Activated CD4-positive, CD25-positive, alpha-beta regulatory T cell treated with anti-CD3 and anti-CD28 coated beads, Interleukin-2, amount 50 U/mL, for 72 hours (primary cell): Measurements from ENCODE around the gene DSE.

Experiments
- DNase-seq: peaks from one replicate; pipeline ENCODE4 v3.0.0; 2021

Gene DSE

DNA sequence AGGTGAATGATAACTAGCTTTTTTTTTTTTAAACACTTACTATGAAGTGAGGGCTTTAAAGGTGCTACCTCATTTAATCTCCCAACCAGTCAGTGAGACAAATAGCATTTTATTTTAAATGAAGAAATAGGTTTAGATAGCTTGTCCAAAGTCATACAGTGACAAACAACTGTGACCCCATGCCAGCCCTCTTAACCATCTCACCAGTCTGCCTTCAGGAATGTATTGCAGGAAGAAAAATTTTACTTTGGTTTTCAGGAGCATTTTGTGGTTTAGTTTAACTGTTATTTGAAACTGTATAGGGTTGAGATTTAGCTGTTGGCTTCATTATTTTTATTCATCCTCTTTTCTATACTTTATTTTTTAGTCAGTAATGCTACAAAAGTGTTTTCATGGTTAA, 18.6 kb downstream of the DSE start:
- DNase-seq, result no peak

DNA sequence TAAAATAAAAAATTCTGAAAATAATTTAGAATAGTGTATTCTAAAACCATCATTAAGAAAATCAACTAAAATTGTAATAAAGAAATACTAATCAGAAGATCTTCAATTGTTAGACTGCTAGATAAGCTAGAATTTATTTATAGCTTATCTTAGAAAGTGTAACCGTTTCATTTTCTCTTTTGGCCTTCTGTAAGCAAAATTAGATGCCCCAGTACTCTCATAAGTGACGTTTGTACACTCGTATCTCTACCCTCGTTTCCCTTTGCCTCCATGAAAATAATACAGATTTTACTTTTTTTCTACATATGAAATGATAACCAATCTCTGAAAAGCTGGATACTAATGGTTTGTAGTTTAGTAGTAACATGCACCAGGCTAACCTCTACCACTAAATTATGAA, 19.8 kb downstream of the DSE start:
- no peak for DNase-seq

DNA sequence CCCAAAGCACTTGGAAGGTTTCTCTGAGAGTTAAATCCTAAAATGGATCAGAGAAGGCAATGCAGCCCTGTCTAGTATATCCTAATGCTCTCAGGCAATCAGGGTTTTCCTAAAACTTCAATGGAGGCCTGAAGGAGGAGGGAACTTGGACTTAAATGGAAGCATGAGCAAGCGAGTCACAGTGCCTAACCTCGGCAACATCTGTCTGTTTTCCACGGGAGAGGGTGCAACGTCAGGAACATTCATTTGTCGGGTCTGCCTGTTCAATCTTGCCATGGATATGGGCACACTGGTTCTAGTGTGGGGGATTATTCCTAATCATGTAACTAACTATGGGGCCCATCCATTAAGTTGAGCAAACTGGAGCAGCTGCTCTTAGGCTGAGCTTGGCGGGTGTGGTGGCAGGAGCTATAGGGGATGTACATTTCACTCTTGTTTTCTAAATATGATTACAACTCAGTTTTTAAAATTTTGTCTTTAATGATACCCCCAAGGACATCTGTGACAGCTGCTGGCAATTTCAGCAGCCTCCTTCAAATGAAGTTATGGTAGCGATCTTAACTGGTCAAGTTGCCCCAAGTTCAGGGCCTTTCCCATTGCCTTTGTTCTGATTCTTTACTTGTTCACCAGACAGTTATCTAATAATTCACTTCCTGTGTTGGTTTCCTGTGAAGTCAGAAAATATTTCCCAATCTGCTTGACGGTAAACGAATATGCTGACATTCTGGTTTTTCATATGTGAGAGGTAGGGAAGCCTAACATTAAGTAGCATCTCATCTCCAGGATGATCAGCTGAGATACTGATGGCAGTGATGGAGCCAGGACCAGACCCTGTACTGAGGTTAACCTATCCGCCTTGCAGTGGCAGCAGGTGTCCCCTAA, 21.6 kb downstream of the DSE start:
- DNase-seq, result no peak

DNA sequence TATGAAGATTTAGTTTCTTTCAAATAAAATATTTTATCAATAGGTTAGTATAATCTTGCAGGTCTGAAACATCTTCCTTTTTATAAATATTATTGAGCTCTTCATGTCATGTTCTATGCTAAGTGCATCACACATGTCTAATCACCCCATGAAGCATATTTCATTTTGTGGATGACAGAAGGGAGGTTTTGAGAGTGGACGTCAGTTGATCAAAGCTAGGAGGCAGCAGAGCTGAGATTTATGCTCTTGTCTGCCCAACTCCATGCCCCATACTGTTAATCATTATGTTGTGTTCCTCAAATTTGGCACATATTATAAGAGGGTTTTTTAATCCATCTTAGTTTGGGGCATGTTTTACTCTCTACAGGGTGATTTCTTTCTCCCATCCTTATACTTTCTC, 22.7 kb downstream of the DSE start:
- no peak for DNase-seq

DNA sequence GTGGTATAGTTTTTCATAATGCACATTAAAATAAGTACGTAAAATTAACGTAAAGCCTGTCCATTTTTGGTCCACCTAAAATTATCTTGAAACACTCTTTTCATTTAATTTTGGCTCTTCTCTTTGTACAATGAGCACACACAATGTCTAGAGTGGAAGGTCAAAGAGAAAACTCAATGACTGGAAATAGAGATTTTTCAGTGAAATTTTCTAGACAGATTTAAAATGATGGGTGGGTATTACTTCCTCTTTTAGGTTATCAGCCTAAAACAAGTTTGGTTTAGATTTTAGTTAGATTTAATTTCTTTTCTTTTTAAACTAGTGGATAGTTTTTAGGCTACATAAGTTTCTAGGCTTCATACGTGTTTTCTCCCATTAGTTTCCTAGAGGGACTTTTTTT, 24.9 kb downstream of the DSE start:
- DNase-seq, result no peak

DNA sequence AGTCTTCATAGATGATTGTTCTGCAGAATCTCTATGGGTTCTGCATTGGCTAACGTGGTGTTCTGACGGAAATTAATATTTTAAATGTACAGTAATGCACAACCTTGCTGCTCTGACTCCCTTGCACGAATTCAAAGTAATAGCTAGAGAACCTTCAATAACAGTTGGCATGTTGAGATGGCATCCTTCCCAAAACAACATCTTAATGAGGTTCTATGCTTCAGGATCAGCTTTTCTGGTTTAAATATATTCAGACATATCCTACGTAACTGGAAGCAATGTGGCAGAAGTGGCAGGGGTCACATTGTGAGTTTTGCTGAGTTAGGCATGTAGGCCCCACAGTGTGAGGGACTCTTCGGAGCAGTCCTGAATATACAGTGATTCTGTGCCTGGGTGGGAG, 25.7 kb downstream of the DSE start:
- DNase-seq, result no peak

DNA sequence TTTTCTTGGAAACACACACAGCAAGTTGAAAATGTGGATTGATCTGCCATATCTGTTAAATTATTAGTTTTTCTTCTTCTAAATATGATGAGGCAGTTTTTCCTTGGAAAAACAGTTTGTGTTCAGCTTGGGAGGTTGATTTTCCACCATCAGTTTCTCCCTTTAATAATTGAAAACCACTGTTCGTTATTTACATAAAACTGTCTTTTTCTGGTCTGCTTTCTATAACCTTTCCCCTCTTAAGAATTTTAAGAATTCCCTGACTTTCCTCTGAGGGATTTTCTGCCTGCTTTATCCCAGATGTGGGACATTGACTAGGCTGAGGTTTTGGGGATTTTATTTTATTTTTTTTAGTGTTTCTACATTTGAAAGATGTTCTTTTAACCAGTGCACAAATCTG, 27.2 kb downstream of the DSE start:
- DNase-seq, result no peak

DNA sequence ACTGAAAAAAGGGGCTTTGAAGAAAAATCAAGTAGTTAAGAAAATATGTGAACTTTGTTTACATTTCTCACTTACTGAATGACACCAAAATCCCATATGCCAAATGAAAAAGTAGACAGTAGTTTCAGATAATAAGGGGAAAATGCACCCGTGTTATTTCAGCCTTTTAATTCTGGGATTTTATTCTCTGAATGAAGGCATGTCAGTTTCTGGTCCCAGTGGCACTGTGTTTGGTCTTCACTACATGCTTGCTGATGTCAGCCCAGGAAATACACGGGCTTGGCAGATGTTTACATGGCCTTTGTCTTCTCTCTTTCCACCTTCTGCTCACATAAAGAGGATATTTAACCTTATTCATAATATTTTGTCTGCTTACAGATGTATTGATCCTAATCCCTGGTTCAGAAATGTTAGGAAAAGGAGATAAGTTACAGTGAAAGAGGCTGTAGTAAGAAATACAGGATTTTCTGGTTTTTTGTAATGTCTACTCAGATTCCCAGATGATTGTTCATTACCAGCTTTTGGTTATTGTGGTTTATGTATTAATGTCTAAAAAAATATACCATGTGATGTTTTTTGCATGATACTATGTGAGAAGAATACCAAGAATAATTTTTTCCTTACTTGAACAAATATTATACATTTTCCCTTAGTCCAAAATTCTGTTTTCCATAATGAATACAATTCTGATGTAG, 27.7 kb downstream of the DSE start:
- DNase-seq, result no peak

DNA sequence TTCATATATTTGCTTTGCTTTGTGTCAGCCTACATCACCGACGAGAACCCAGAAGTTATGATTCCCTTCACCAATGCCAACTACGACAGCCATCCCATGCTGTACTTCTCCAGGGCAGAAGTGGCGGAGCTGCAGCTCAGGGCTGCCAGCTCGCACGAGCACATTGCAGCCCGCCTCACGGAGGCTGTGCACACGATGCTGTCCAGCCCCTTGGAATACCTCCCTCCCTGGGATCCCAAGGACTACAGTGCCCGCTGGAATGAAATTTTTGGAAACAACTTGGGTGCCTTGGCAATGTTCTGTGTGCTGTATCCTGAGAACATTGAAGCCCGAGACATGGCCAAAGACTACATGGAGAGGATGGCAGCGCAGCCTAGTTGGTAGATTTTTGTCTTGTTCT, 28.5 kb downstream of the DSE start:
- DNase-seq, result no peak

DNA sequence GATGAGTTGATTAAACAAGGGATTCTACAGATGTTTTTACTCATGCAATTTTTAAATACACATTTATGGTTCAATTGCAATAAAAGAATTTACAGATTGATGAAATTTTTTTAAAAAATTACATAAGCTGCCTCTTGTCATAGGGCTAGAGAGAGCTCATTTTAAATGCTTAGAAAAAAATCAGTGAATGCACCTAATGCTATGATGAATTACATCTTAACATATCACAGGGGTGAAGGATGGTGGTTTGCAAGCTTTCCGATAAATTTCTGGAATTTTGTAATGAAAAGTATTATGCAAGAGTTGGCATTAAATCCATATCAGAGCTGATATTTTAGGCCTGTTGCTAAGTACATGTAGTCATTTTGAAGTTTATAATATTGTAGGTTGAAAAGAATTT, 29.6 kb downstream of the DSE start:
- no peak for DNase-seq

DNA sequence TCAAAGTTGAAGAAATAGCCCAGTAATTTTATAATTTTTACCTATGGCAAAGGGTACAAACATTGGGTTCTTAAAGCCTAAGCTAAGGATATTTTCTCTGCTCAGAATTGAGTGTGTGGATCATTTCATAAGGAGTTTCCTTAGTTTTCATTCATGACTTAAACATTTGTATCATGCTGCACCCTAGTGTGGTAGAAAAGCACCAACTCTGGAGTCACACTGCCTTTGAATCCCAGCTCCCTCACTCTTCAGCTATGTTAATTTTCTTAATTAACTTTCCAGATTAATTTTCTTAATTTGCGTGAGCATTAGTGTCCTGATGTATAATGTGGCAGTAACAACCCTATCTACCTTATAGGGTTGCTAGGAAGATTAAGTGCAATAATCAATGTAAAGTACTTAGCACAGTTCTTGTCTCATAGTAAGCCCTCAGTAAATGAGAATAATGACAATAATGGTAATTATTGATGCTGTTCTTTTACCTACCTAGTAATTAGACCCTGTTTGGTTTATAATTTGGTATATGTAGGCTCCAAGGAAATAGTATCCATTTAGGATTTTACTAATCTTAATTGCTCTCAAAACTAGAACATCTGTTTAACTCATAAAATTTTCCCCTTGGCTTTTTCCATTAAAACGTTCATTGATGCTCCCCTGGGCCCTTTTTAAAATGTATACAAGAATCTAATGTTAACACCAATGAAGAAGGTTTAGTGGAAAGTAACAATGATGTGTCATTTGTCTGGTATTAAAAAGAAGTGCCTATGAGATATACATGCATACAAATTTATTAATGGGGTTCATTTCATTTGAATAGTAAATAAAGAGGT, 31.6 kb downstream of the DSE start:
- DNase-seq, result no peak

DNA sequence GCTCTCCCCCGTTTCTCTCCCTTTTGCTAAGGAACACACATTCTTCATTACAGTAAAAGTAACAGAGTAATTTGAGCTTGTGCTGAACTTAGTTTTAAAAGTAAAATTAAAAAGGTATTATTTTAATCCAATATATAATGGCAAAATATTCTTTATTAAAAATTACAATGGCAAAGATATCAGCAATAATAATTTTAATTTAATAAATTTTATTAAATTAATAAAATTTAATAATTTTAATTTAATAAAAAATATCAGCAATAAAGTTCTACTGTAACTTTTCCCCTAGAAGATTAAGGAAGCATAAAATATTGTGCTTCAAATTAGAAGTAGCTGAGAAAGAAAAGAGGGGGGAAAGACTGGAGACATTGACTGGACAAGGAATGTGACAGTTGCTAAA, 32.5 kb downstream of the DSE start:
- DNase-seq, result no peak

DNA sequence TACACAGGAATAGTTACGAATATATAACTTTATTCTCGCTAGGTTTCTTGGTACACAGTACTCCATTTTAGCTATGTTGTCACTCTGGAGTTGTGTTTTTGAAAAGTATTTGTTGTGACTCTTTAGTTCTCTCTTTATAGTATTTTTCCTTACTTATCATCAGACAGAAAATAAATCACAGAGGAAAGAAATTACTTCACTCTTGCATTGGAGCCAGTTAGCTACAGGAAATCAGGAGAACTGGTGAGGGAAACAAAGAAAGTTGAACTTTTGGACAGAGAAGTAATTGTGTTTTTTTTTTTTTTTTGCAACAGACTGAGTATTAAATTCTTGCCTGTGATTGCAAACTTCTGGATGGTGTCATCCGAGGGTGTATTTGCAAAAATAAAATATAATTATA, 33.9 kb downstream of the DSE start:
- DNase-seq, result no peak

DNA sequence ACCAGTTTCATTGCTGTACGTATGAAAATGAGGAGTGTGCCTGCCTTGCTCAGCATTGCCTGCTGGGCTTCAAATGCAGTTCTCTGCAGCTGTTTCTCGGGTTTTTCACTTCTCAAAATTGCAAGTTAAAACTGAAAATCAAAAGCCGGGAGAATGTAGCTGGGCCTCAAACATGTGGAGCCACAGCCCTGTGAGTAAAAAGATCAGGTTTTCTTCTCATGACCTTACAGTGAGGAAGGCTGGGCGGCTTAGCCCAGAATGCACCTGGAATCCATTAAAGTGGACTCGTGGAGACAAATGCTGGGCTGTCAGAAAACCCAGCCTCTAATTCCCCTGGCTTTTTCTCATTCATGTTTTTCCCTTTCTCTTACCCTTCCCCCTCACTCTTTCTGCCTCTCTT, 34.4 kb downstream of the DSE start:
- DNase-seq, result no peak

DNA sequence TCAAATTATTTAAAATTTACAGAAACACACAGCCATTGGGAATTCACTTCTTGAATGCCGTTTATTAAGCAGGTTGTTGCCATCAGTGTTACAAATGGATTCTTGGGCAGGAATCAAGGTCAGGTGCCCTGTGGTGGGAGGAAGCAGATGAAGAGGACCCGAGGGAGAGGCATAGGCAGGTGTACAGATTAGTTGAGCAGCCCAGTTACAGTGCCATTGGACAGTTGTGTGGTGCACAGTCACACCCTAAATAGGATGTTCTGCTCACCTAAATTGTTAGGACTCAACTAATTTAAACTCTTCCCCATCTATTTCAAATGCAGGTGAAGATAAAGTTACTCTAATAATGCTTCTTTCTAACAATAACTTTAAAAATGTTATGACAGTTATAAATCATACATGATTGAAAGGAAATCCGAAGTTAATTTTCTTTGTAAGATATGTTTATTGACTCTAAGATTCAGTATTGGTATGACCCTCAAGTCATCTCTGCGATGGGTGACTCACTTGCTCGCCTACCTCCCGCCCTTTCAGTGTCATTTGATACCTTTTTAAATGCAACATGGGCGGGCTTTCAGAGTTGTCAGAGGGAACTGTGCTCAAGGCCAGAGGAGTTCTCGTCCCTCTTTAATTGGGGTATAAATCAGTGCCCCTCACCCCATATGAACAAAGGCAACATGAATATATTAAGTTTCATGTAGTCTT, 35.1 kb downstream of the DSE start:
- no peak for DNase-seq

DNA sequence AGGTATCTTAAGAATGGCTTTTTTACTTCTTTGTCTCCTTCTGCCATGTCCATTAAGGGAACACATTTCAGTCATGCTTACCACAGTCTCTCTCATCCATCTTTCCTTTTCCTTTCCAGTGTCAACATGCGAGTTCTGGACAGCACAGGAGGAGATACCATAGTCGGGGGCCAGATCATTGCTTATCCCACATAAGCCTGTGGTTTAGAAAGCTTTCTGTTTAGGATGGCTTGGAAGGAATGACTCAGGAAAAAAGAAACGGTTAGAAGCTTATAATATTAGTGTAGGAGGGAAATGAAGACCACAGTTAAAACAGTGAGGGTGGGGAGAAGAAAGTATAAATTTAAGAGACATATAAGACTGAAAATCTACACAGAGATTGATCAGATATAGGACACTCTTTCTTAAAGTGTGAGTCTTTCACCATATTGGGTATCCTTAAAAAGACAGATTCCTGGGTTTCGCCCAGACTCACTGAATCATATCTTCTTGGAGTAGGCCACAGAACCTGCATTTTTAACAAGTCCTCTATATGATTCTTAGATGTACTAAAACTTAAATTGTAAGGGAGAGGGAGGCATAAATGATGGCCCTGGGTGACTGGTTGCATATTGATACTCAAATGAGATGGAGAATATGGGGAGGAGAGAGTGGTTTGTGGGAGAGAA, 36.1 kb downstream of the DSE start:
- no peak for DNase-seq

DNA sequence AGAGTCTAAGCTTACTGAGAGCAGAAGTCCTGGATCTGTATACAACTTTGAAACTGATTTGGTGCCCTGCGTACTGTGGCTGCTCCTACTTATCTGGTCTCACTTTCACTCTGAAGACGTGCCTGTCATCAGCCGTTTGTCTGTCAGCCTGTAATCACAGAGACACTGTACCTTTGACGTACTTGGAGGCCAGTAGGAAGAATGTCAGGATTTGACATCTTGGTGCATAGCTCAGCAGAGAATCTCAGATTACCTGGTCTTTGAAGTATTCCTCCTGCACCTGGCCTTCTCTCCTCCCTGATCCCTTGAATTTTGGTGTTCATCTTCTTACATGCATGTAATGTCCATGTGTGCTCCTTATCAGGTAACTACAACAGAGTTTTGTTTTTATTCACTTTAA, 37.7 kb downstream of the DSE start:
- no peak for DNase-seq

DNA sequence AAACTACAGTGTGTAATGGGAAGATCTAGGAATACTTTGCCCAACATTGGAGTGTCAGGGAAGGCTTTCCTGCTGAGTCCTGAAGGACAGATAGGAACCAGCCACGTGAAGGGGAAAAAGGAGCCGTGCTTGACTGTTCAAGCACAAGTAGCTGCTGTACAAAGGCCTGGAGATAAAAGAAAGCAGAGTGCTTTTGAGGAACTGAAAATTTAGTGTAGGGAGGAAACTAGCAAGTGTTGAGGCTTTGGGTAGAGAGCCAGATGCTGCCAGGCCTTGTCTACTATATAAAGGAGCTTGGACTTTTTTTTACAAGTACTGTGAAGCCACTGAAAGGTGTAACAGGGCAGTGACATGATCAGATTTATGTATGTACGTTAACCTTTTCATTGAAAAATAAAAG, 39.0 kb downstream of the DSE start:
- DNase-seq, result no peak

DNA sequence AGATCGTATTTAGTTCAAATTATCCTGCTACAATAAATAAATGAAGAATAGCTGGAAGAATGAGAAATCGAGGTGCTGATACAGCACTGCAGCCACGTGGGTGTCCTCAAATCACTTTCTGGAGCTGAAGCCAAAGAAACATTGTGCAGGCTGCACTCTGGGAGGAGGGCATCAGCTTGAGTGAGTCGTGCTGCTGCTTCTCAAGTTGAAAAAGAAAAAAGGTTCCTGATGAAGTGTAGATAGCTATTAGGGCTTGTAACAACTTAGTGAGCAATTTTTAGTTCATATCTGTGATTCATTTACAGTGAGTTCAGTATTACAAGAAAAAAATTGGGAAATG, 40.5 kb downstream of the DSE start:
- DNase-seq, result no peak

DNA sequence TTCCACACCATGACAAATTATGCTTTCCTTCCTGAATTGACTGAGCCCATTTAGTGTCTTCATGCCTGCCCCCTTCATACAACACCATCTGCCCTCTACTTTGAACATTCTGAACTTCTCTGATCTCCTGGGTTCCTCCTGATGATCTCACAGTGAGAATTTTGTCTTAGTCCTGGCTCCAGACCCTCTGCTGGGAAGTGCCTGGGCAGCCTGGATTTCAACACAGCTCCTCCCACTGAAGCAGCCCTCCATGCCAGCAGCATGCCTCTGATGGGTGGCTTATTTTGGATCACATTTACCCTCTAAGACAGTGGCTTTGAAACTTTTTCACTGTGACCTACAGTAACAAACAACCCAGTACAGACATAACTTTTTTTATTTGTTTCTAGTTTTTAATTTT, 41.5 kb downstream of the DSE start:
- no peak for DNase-seq

DNA sequence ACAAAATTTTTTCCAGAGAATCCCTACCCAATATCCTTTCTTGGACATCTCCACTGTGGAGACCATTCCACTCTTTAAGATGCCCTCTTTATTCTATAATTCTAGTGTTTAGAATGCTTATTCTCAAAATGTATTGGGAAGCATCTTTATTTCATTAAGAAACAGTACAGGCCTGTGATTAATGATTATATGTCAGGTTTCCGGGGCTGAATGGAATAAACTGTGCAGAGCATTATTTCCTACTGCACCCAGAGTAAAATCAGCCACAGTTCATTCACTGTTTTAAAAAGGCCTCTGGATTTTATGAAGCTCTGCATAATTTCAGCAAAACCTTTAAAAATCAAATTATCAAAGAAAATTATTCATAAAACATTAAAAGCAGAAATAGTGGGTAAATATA, 42.6 kb downstream of the DSE start:
- DNase-seq, result no peak

DNA sequence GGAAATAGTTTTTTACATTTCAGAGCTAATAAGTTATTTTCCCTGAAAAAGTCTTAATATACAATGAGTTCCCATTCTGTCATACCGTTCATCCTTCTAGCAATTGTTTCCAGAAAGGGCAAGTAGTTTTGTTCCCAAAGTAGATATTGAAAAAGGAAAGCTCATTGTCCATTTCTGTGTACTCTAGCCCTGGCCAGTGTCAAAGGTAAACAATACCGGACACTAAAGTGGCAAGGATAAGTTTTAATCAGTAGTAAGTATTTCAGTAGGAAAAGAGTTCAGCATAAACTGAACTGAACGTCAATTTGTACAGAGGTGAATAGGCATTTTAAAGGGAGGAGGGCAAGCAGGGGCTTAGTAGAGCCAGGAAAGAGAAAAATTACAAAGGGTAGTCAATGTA, 46.9 kb downstream of the DSE start:
- DNase-seq, result no peak
